ENCODE data around the gene CRYBA4. TPM values are rescaled to one million over a fixed set of nuclear protein-coding genes. Genes with fewer than 3 reads are reported as not detected.

Gene CRYBA4
- total and polyA plus RNA-seq, 7 donors: not detected

- peak overlapping the region; percentile 98 for H3K4me3 ChIP-seq
- intact Hi-C loops (cut with DNase I): loop anchor here (5.0 kb wide), 4 partner anchors 36 to 106 kb away; partner anchors contain the start of genes TFIP11 (in 2 of the 2), HPS4 (in 1 of the 2) and SRRD (in 1 of the 2)
- no peaks in the 10 kb centered on the region for H3K9me3 ChIP-seq
- TF ChIP-seq, protein P1, sequence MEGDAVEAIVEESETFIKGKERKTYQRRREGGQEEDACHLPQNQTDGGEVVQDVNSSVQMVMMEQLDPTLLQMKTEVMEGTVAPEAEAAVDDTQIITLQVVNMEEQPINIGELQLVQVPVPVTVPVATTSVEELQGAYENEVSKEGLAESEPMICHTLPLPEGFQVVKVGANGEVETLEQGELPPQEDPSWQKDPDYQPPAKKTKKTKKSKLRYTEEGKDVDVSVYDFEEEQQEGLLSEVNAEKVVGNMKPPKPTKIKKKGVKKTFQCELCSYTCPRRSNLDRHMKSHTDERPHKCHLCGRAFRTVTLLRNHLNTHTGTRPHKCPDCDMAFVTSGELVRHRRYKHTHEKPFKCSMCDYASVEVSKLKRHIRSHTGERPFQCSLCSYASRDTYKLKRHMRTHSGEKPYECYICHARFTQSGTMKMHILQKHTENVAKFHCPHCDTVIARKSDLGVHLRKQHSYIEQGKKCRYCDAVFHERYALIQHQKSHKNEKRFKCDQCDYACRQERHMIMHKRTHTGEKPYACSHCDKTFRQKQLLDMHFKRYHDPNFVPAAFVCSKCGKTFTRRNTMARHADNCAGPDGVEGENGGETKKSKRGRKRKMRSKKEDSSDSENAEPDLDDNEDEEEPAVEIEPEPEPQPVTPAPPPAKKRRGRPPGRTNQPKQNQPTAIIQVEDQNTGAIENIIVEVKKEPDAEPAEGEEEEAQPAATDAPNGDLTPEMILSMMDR (IDR thresholded peaks at IDR 0.05): no peak
- peak overlapping the region; percentile 89 for H3K27ac ChIP-seq
- no peaks in the 10 kb centered on the region for H3K27me3 ChIP-seq (ENCODE audit: insufficient read depth in 3 of 3, low read length in 2 of 3)
- ATAC-seq: no peak
- 93 to 95% (median 94%) methylated on average over 4 of the region's 4 CpGs for WGBS, 3 donors
- peaks cover 0 to 4% of the 10 kb centered on the region in 2 donors for H3K36me3 ChIP-seq (ENCODE audit: insufficient read depth in 1 of 2, low read depth in 1 of 2)
- DNase-seq: no peak
- H3K4me1 ChIP-seq: peaks cover 36% of the 10 kb centered on the region
Observed at GRCh38 chr22:26587991-26588613, 33.7 kb upstream of the CRYBA4 start.

DNA sequence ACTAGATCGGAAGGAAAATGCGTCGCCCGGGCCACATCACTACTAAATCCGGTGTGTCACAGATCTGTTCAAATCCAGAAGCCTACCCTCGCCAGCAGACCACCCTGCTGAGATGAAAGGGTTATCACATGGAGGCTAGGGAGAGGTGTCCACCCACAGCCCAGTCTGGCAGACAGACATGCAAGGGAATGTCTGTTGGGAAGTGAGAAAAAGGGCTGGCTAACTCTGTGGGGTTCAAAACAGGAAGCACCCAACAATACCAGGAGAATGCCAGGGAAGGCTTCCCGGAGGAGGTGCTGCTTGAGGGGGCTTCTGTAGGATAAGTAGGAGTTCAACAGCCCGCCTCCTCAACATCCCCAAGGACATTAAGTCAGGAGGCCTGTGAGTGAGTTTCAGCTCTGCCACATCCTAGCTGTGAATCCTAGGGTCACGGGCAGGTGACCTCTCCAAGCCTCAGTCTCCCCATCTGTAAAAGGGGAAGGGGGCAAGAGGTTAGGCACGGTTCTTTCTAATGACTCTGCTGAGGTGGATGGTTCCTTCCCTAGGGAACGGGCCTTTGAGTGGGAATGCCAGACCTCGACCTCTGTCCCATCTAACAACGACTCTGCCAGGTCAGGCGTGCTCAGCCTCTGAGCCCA lies 32.9 kb upstream of the CRYBA4 start:
- Histone ChIP-seq H3K4me3 (peak overlapping the region; percentile 98), H3K36me3 (ENCODE audit: insufficient read depth in 1 of 2, low read depth in 1 of 2) (peaks cover 0 to 4% of the 10 kb centered on the region in 2 donors), H3K27me3 (ENCODE audit: insufficient read depth in 3 of 3, low read length in 2 of 3) (no peaks in the 10 kb centered on the region), H3K9me3 (no peaks in the 10 kb centered on the region), H3K27ac (peak overlapping the region; percentile 89), H3K4me1 (peaks cover 36% of the 10 kb centered on the region)
- TF ChIP-seq, protein P1 (IDR thresholded peaks at IDR 0.05): no peak
- DNase-seq (no peak), ATAC-seq (no peak)
- intact Hi-C loops (cut with DNase I): loop anchor here (5.0 kb wide), 4 partner anchors 37 to 107 kb away; partner anchors contain the start of genes TFIP11 (in 2 of the 2), HPS4 (in 1 of the 2) and SRRD (in 1 of the 2)
- 61 to 69% (median 61%) methylated on average over 14 of the region's 14 CpGs for WGBS, 3 donors

DNA sequence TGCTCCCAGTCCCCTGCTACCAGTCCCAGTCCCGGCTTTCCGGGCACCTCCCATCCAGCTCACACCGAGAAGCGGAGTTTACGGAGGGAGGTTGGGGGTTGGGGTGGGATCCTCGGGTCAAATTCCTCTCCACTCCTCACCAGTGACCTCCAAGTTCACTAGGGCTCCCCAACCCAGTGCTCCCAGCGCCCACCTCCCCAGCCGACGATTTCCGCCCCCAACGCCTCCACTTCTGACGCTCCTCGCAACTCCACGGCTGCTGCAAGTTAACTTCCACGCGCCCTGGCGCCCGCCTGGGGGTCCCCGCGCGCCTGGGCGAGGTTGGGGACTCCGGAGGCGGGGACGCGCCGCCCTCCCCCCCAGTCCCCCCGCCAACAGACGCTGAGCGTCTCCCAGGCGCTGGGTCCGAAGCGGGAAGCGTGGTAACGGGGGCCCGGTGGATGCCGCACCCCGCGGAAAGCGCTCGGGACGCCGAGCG lies 32.4 kb upstream of the CRYBA4 start:
- Histone ChIP-seq H3K36me3 (ENCODE audit: insufficient read depth in 1 of 2, low read depth in 1 of 2) (no peaks in the 10 kb centered on the region), H3K4me1 (peaks cover 36% of the 10 kb centered on the region), H3K27me3 (ENCODE audit: insufficient read depth in 3 of 3, low read length in 2 of 3) (no peaks in the 10 kb centered on the region), H3K27ac (peak overlapping the region; percentile 89), H3K9me3 (no peaks in the 10 kb centered on the region), H3K4me3 (peak overlapping the region; percentile 98)
- TF ChIP-seq, protein P1 (IDR thresholded peaks at IDR 0.05): no peak
- DNase-seq (peak; percentile 45 to 68), ATAC-seq (peak; percentile 24 to 49 (median 38))
- 1 to 2% (median 1%) methylated on average over 38 to 44 of the region's 44 CpGs for WGBS, 3 donors
- intact Hi-C loops (cut with DNase I): loop anchor here (5.0 kb wide), 4 partner anchors 37 to 107 kb away; partner anchors contain the start of genes TFIP11 (in 2 of the 2), HPS4 (in 1 of the 2) and SRRD (in 1 of the 2)

GRCh38 chr22:26589845-26590736 lies 31.7 kb upstream of the CRYBA4 start, which contains the start of gene TPST2:
TSS of gene TPST2 (minus strand) at chr22:26590132. CDS start at chr22:26541630, 48,502 bp downstream.
- no peaks in the 10 kb centered on the region for H3K9me3 ChIP-seq
- peak within 1 kb of the TSS; percentile 89 for H3K27ac ChIP-seq
- DNase-seq (peak; percentile 81 to 88), ATAC-seq (peak; percentile 87 to 91 (median 90))
- WGBS, 3 donors: 0 to 2% (median 1%) methylated on average over 23 to 71 of the region's 72 CpGs
- intact Hi-C loops (cut with DNase I): loop anchor here (5.0 kb wide), 5 partner anchors 38 to 108 kb away; partner anchors contain the start of genes TFIP11 (in 2 of the 2), HPS4 (in 1 of the 2) and SRRD (in 1 of the 2)
- no peaks in the 10 kb centered on the region for H3K27me3 ChIP-seq (ENCODE audit: insufficient read depth in 3 of 3, low read length in 2 of 3)
- peaks cover 29% of the 10 kb centered on the region for H3K4me1 ChIP-seq
- H3K4me3 ChIP-seq: peak within 1 kb of the TSS; percentile 98
- TF ChIP-seq, protein P1 (IDR thresholded peaks at IDR 0.05): peak; percentile 2
- H3K36me3 ChIP-seq (ENCODE audit: insufficient read depth in 1 of 2, low read depth in 1 of 2): no peaks in the 10 kb centered on the region

All from psoas muscle (tissue), 8 donors.